GM12864 (cell line): ENCODE measurements around the gene SLC25A28.
"Not testable (repeated sequence)": the region's sequence is repeated elsewhere in the genome, so short reads cannot be mapped to it uniquely, and the experiment has no call there.

Experiments
- DNase-seq: peaks from one replicate; pipeline ENCODE4 v3.0.0-alpha.2; 2011; ENCODE audit warnings: low read depth
- H3K4me3 ChIP-seq: 2 replicates; pipeline ENCODE4 v1.5.1; 2011; ENCODE audit warnings: mild to moderate bottlenecking, low read depth, low read length, control low read depth
- TF ChIP-seq, protein P1 (sequence below): IDR thresholded peaks from 2 replicates; pipeline ENCODE4 v1.5.1; 2011; ENCODE audit warnings: low read depth, mild to moderate bottlenecking, moderate library complexity, low read length, control low read depth, inconsistent platforms; ENCODE audit errors: missing control alignments

Gene SLC25A28

DNA sequence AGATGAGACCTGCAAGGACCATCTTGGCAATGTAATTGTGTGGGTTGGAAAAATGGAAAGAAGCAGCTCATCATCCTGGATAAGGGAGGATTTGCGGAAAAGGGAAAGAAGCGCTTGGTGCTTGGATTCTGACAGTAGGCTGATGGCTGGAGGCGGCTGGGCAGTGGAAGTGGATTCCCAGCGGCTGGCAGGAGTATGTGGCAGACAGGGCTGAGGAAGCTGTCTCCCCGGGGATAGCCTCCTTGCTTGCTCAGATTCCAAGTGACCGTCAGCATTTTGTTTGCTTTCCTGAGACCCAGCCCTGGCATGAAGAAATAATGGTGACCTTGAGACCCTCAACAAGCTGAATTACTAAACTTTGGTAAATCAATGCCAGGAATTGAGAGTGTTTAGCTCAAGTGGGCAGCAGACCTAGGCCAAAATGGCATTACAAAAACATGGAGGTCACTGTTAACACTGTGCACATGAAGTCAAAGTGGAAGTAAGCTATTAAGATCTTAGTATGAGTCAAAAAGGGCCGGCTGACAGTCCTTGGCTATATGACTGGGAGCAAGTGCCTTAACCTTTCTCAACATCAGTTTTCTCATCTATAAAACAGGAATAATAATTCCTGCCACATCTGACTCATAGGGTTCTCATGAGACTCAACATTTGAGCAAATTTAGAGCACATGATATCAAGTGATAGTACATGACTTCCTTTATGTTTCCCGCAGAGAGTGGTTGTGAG is 21.3 kb downstream of the SLC25A28 start:
- TF ChIP-seq, protein P1, sequence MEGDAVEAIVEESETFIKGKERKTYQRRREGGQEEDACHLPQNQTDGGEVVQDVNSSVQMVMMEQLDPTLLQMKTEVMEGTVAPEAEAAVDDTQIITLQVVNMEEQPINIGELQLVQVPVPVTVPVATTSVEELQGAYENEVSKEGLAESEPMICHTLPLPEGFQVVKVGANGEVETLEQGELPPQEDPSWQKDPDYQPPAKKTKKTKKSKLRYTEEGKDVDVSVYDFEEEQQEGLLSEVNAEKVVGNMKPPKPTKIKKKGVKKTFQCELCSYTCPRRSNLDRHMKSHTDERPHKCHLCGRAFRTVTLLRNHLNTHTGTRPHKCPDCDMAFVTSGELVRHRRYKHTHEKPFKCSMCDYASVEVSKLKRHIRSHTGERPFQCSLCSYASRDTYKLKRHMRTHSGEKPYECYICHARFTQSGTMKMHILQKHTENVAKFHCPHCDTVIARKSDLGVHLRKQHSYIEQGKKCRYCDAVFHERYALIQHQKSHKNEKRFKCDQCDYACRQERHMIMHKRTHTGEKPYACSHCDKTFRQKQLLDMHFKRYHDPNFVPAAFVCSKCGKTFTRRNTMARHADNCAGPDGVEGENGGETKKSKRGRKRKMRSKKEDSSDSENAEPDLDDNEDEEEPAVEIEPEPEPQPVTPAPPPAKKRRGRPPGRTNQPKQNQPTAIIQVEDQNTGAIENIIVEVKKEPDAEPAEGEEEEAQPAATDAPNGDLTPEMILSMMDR: no peak
- DNase-seq: no peak
- H3K4me3 ChIP-seq: no peak overlapping the region

DNA sequence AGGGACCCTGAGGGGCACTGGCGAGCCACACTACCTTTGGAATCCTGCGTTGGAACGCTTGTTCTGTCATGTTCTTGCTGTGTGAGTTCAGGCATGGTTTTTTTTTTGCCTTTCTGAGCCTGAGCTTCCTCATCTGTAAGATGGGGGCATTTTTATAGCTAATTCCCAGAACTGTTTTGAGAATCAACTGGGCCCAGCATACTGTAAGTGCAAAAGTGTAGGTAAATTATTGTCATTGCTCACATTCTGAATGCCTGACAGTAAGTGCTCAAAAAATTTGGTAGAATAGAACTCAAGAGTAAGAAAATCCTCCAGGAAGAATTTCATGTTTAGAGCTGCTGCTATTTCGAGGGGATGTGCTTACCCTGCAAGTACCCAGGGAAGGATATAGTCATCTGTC is 22.2 kb downstream of the SLC25A28 start:
- H3K4me3 ChIP-seq: no peak overlapping the region
- TF ChIP-seq, protein P1: no peak
- no peak for DNase-seq

DNA sequence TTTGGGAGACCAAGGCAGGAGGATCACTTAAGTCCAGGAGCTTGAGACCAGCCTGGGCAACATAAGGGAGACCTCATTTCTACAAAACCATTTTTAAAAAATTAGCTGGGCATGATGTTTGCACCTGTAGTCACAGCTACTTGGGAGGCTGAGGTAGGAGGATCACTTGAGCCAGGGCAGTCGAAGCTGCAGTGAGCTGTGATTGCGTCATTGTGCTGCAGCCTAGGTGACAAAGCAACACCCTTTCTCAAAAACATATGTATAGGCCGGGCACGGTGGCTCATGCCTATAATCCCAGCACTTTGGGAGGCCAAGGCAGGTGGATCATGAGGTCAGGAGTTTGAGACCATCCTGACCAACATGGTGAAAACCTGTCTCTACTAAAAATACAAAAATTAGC is 23.5 kb downstream of the SLC25A28 start:
- DNase-seq, H3K4me3 ChIP-seq: not testable (repeated sequence)

DNA sequence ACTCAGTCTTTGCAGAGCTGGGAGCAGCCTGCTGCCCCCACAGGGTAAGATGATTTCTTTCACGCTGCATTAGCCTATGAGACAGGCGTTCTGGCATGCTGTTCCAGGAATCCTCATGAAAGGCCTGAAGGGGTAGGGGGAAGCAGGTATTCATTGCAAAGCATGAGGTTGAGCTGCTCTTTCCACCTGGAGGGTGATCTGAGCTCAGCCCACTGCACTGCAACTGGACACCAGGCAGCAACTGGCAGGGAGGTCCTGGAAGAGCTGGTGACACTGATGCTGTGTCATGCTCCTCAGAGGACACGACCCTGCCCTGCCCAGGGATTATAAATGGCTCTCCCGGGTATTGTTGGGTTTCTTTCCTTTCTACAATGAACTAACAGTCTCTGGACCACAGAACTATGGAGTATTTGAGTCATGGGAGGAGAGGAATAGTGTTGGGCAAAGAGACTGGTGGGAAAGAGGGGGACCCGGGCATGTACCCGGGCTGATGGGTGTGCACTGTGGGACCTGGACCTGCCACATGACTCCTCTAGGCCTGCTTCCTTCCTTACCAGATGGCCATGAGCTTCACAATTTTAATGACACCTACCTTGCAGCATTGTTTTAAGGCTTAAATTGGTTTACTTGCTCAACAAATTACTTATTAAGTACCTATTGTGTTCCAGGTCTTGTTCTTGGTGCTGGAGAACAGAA is 24.3 kb downstream of the SLC25A28 start:
- TF ChIP-seq, protein P1: no peak
- no peak for DNase-seq
- no peak overlapping the region for H3K4me3 ChIP-seq

- TF ChIP-seq, protein P1: no peak
- no peak overlapping the region for H3K4me3 ChIP-seq
Observed at GRCh38 chr10:99595236-99595635, 25.0 kb downstream of the SLC25A28 start.

GRCh38 chr10:99593312-99593711 is 26.9 kb downstream of the SLC25A28 start:
- H3K4me3 ChIP-seq: no peak overlapping the region
- no peak for DNase-seq
- TF ChIP-seq, protein P1: no peak

More at GRCh38 chr10:99595236-99595635, 25.0 kb downstream of the SLC25A28 start:
- DNase-seq: no peak

GRCh38 chr10:99590799-99591198 is 29.4 kb downstream of the SLC25A28 start:
- DNase-seq: no peak
- TF ChIP-seq, protein P1: no peak
- no peak overlapping the region for H3K4me3 ChIP-seq
